OCI-LY7 (cell line): ENCODE measurements around the gene MPRIP. TPM values are rescaled to one million over a fixed set of nuclear protein-coding genes. Genes with fewer than 3 reads are reported as not detected.

Experiments
- BruUV-seq: library from RNA; stranded (reverse); fragments of 400-500 nt; replicated peaks from 2 replicates; lab custom pipeline; 2021; lab: Mats Ljungman, UMichigan
- CTCF ChIA-PET: fragments of 300-600 bp; sonication (Branson Sonifier 250); formaldehyde crosslinking; loops from one replicate; lab custom pipeline; 2022; ENCODE audit warnings: antibody characterized with exemption; ENCODE audit not compliant: unreplicated experiment; lab: Charles Lee
- POLR2A ChIA-PET: fragments of 300-600 bp; sonication (Branson Sonifier 250); formaldehyde crosslinking; loops from one replicate; lab custom pipeline; 2022; ENCODE audit warnings: antibody characterized with exemption; lab: Charles Lee
- DNase-seq: peaks from one replicate; pipeline ENCODE4 v3.0.0-alpha.2; 2015; ENCODE audit warnings: low spot score
- H2AFZ ChIP-seq: fragments of 200-600 bp; sonication (generic), shearing (Covaris generic); 2 replicates; pipeline ENCODE4 v1.6.1; 2014; ENCODE audit warnings: mild to moderate bottlenecking, antibody characterized with exemption, low read length, moderate library complexity
- H3K27ac ChIP-seq: fragments of 200-600 bp; sonication (generic); 2 replicates; pipeline ENCODE4 v1.5.1; 2014; ENCODE audit warnings: mixed run types, low read depth, mild to moderate bottlenecking, moderate library complexity, low read length, inconsistent platforms; ENCODE audit not compliant: poor library complexity, severe bottlenecking
- H3K36me3 ChIP-seq: fragments of 200-600 bp; sonication (generic); 2 replicates; pipeline ENCODE4 v1.6.1; 2014; ENCODE audit warnings: mild to moderate bottlenecking, antibody characterized with exemption, low read length, moderate library complexity, mixed read lengths; ENCODE audit not compliant: insufficient read depth
- H3K4me1 ChIP-seq: fragments of 200-600 bp; sonication (generic); 2 replicates; pipeline ENCODE4 v1.5.1; 2014; ENCODE audit warnings: mild to moderate bottlenecking, low read length; ENCODE audit not compliant: insufficient read depth, poor library complexity, severe bottlenecking
- H3K4me2 ChIP-seq: fragments of 200-600 bp; sonication (generic); 2 replicates; pipeline ENCODE4 v1.6.1; 2014; ENCODE audit warnings: mild to moderate bottlenecking, low read length
- H3K4me3 ChIP-seq: fragments of 200-600 bp; sonication (generic); 2 replicates; pipeline ENCODE4 v1.5.1; 2014; ENCODE audit warnings: mild to moderate bottlenecking, low read depth, low read length; ENCODE audit not compliant: poor library complexity, severe bottlenecking
- H3K79me2 ChIP-seq: fragments of 200-600 bp; sonication (generic); 2 replicates; pipeline ENCODE4 v1.6.1; 2016; ENCODE audit warnings: low read depth, mild to moderate bottlenecking, low read length, moderate library complexity, mixed read lengths; ENCODE audit not compliant: insufficient read depth
- H3K9me2 ChIP-seq: fragments of 200-600 bp; sonication (generic); 2 replicates; pipeline ENCODE4 v1.6.1; 2016; ENCODE audit warnings: mild to moderate bottlenecking, low read length, mixed read lengths; ENCODE audit not compliant: insufficient read depth
- H3K9me3 ChIP-seq: fragments of 200-600 bp; sonication (generic); 2 replicates; pipeline ENCODE4 v1.6.1; 2014; ENCODE audit warnings: mild to moderate bottlenecking, mixed run types, low read length, mixed read lengths
- H4K20me1 ChIP-seq: fragments of 200-600 bp; sonication (generic); 2 replicates; pipeline ENCODE4 v1.6.1; 2014; ENCODE audit warnings: mild to moderate bottlenecking, antibody characterized with exemption, low read length, moderate library complexity, mixed read lengths; ENCODE audit not compliant: insufficient read depth
- EZH2phosphoT487 ChIP-seq: fragments of 200-600 bp; sonication (generic); IDR thresholded peaks from 2 replicates; pipeline ENCODE4 v1.6.1; 2018; ENCODE audit warnings: low read depth, borderline replicate concordance, mild to moderate bottlenecking, mixed run types, antibody characterized with exemption, low read length, moderate library complexity, mixed read lengths
- intact Hi-C: fragments of 100-400 bp; cut with micrococcal nuclease; formaldehyde crosslinking; loops from one replicate; pipeline ENCODE4 v1.10.0; 2022; ENCODE audit not compliant: unreplicated experiment
- total RNA-seq, 2 experiments: library from RNA; depleted of rRNA in 1 of 2; stranded (reverse); fragments of >200 nt in 1 of 2; shearing (Covaris generic) in 1 of 2; gene quantifications; 2 replicates each; pipeline ENCODE4 v1.2.3, GENCODE V29; 2014 to 2022
- TF ChIP-seq, protein P1 (sequence below): fragments of 200-600 bp; sonication (generic); conservative IDR thresholded peaks from 2 replicates; pipeline ENCODE4 v1.5.1; 2014; ENCODE audit warnings: mild to moderate bottlenecking, antibody characterized with exemption, low read length, moderate library complexity, mixed read lengths

MPRIP gene
- total RNA-seq, 2 experiments from 2014 or later, result 73.3 to 109 TPM

GRCh38 chr17:17186551-17187505 lies 144.6 kb downstream of the MPRIP start:
- intact Hi-C loops, result no loop called here
- H3K4me3 ChIP-seq, result no peak overlapping the region
- peaks cover 5% of the 10 kb centered on the region; the same call in 1 of the 2 replicates for H3K36me3 ChIP-seq
- DNase-seq, result no peak
- no peaks in the 10 kb centered on the region for H4K20me1 ChIP-seq
- TF ChIP-seq, protein P1, sequence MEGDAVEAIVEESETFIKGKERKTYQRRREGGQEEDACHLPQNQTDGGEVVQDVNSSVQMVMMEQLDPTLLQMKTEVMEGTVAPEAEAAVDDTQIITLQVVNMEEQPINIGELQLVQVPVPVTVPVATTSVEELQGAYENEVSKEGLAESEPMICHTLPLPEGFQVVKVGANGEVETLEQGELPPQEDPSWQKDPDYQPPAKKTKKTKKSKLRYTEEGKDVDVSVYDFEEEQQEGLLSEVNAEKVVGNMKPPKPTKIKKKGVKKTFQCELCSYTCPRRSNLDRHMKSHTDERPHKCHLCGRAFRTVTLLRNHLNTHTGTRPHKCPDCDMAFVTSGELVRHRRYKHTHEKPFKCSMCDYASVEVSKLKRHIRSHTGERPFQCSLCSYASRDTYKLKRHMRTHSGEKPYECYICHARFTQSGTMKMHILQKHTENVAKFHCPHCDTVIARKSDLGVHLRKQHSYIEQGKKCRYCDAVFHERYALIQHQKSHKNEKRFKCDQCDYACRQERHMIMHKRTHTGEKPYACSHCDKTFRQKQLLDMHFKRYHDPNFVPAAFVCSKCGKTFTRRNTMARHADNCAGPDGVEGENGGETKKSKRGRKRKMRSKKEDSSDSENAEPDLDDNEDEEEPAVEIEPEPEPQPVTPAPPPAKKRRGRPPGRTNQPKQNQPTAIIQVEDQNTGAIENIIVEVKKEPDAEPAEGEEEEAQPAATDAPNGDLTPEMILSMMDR, result no peak
- no peak for TF ChIP-seq EZH2phosphoT487
- H3K4me1 ChIP-seq, result peaks cover 10% of the 10 kb centered on the region
- POLR2A ChIA-PET, result interaction anchor here (0.6 kb wide), 1 partner anchor 80 kb away, joined by 4 read pairs; no protein-coding TSS in a partner anchor
- H3K27ac ChIP-seq, result no peak overlapping the region
- H2AFZ ChIP-seq, result no peak overlapping the region
- no peak overlapping the region for H3K4me2 ChIP-seq
- CTCF ChIA-PET, result no interaction called here
- no peaks in the 10 kb centered on the region for H3K9me2 ChIP-seq
- BruUV-seq, result no TSS peak
- H3K9me3 ChIP-seq, result no peaks in the 10 kb centered on the region
- no peaks in the 10 kb centered on the region for H3K79me2 ChIP-seq

DNA sequence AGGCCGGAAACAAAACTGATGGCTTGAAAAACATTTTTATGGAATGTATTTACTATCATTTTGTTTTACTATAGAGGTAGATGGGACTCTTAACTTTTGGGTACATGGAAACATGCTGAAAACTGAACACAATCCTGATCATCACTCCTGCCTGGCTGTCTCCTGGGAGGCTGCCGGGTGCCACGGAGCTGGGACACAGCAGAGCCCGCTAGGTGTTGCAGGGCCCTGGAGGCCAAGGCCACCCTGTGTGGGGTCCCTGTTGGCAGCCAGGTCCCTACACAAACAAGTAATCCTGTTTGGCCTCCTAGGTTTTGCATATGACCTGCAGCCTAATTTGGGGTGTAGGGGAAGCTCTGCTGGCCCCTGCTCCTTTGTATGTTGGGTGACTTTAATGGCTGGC lies 146.3 kb downstream of the MPRIP start:
- Histone ChIP-seq H3K4me3 (no peak overlapping the region), H3K79me2 (no peaks in the 10 kb centered on the region), H4K20me1 (no peaks in the 10 kb centered on the region), H3K36me3 (no peaks in the 10 kb centered on the region), H2AFZ (no peak overlapping the region), H3K27ac (no peak overlapping the region), H3K9me2 (no peaks in the 10 kb centered on the region), H3K4me1 (no peaks in the 10 kb centered on the region), H3K9me3 (no peaks in the 10 kb centered on the region), H3K4me2 (no peak overlapping the region)
- no peak for TF ChIP-seq EZH2phosphoT487
- TF ChIP-seq, protein P1, result no peak
- POLR2A ChIA-PET, result no interaction called here
- intact Hi-C loops, result no loop called here
- no peak for DNase-seq
- CTCF ChIA-PET, result no interaction called here
- no TSS peak for BruUV-seq

GRCh38 chr17:17189559-17189958 lies 147.3 kb downstream of the MPRIP start:
- TF ChIP-seq, protein P1, result no peak
- no peak for TF ChIP-seq EZH2phosphoT487
- H3K27ac ChIP-seq, result no peak overlapping the region
- no peaks in the 10 kb centered on the region for H3K9me2 ChIP-seq
- H3K4me1 ChIP-seq, result no peaks in the 10 kb centered on the region
- DNase-seq, result no peak
- H2AFZ ChIP-seq, result no peak overlapping the region
- H3K4me3 ChIP-seq, result no peak overlapping the region
- H3K79me2 ChIP-seq, result no peaks in the 10 kb centered on the region
- no peaks in the 10 kb centered on the region for H3K9me3 ChIP-seq
- H3K4me2 ChIP-seq, result no peak overlapping the region
- H3K36me3 ChIP-seq, result no peaks in the 10 kb centered on the region
- intact Hi-C loops, result no loop called here
- no TSS peak for BruUV-seq
- no peaks in the 10 kb centered on the region for H4K20me1 ChIP-seq
- POLR2A ChIA-PET, result no interaction called here
- CTCF ChIA-PET, result no interaction called here
